ENCODE results near the gene RTL1.

RTL1 gene

DNA sequence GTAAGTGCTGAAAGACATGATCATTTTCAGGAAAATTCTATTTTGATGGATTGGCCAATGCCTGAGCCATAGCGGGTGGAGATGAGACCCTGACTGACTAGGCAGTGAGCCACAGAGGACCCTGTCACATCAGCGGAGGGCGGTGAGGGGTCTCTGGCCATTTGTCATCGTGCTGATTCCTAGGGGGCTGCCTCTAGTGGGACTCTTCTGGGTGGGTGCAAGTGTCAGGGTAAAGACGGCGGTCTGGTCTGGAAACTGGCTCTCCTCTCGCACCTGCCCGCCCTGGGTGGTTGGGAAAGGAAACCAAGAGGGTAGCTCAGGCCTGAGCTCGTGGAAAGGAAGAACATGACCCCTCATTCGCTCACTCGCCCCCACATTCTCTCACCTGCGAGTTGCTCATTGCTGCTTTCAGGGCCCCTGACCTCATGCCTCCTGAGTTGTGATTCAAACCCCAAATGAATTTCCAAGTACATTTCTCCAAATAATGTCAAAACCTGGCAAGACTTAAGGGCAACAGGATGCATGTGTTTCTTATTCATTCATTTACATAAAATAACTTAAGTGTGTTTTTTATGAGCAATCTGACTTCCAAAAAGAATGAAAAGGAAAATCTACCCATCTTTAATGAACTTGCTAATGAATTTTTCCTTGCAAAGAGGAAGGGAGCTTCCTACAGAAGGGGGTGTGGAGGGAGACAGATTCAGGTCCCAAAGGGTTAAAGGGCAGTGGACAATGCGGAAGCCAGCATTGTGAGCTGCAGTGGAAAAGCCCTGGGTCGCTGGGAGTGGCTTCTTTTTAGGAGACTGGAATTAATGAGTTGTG is 64.8 kb downstream of the RTL1 start:
- TF ChIP-seq POLR2A (IDR thresholded peaks at IDR 0.05; ENCODE audit: low read depth, low read length): no peak
- FAIRE-seq (no peak), DNase-seq (ENCODE audit: insufficient read length, low spot score) (no peak)

DNA sequence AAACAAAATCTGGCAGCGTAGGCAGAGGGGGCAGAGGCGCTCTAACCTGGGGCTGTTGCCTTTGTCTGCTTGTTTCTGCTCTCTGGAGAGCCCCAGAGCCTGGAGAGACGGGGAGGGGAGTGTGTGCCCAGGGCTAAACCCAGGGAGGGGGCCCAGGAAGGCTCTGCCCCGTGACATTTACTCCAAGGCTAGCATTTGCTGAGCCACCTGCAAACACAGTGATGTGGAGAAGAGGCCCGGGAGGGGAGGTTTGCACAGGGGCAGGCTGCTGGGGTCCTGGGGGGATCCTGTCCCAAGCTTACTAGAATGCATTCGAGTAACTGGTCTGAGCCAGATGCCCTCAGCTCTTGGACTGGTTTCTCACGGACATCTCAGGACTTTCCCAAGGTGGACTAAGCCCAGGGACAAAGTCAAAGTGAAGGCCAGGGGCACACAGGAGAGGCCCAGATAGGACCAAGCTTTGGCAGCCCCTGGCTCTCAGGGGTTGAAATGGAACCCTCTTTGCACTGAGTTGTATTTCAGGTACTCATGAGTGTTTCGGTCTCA is 65.6 kb downstream of the RTL1 start:
- TF ChIP-seq POLR2A (IDR thresholded peaks at IDR 0.05; ENCODE audit: low read depth, low read length): no peak
- DNase-seq (ENCODE audit: insufficient read length, low spot score) (no peak), FAIRE-seq (no peak)

DNA sequence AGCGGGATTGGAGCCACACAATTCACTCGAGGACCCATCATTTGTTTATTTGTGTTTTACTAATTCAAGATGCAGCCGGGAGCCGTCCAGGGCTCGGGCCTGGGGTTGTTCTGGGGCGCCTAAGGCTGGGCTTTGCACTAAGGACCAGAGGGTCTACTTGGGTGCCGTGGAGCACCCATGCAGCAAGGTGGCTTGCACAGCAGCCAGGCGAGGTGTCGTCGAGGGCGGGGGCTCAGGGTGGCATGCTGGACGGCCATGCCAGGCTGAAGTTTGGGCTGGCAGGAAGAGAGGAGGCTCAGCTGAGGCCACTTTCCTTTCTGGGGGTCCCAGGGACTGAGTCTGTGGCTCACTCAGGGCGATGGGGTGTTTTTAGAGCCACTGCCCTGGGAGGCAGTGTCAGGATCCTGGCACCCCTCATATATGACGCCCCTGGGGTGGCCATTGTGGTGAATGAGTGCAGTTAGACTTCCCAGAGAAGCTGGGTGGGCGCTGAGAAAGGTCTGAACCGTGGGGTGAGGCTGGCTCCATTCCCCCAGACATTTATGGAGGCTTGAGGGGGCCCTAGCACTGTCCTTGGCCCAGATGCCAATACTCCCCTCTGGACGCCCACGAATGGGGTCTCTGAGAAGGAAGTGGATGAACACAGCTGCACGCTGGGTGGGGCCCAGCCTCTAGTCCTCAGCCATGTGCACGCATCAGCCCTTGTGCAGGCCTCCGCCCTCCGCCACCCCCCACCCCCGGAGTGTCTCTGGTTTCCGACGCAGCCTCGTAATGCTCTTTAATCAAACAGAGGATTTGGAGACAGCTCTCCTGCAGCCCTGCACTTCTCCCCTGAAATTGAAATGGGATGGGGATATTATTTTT is 66.3 kb downstream of the RTL1 start:
- DNase-seq (ENCODE audit: insufficient read length, low spot score) (no peak), FAIRE-seq (no peak)
- no peak for TF ChIP-seq POLR2A (IDR thresholded peaks at IDR 0.05; ENCODE audit: low read depth, low read length)

DNA sequence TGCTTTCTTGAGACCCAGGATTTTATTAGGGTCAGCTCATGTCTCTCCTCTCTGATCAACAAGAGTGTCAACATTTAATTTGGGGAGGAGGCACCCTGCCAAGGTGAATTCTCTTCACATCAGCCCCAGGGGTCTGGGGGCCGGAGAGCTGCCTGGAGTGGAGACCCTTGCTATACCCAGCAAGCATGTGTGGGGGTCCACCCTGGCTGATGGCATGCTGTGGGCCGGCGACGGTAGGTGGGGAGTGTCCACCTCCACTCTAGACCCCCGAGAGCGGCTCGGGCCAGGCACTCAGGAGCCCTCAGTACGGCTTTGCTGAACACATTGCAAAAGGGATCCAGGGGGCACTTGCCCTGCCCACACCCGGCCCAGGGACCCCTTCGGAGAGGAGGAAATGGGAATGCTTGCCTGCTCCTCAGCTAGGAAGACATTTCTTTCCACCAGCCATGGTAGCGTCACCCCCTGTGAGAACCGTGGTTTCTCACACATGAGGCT is 67.2 kb downstream of the RTL1 start:
- no peak for DNase-seq (ENCODE audit: insufficient read length, low spot score)
- no peak for TF ChIP-seq POLR2A (IDR thresholded peaks at IDR 0.05; ENCODE audit: low read depth, low read length)
- no peak for FAIRE-seq

DNA sequence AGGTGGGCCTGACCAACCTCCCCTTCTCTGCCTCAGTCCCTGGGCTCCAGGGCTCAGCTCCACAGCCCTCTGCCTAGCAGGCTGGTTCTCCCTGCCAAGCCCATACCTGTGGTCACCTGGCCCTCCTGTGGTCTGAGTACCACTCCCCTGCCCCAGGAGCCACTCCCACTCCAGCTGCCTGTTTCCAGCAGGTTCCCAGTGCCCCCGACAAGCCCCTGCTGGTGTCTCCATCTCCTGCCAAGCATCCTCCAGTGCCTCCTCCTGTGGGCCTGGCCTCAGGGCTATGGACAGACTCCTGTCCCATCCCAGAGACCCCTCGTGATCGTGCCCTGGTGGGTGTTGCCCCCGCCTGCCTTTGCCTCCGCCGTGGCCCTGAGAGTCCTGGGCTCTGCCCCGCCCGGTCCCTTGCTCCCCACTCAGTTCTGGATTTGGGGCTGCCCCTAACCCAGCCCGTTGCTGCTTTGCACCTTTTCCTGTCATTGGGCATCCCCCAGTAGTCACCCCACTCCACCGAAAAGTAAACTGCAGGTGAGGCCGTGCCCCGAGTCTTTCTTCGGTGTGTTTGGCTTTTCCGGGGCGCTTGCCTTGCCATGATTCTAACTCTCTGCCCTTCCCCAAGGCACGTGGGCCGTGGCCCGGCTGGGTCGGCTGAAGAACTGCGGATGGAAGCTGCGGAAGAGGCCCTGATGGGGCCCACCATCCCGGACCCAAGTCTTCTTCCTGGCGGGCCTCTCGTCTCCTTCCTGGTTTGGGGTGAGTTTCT is 67.8 kb downstream of the RTL1 start:
- DNase-seq (ENCODE audit: insufficient read length, low spot score): no peak
- no peak for TF ChIP-seq POLR2A (IDR thresholded peaks at IDR 0.05; ENCODE audit: low read depth, low read length)
- FAIRE-seq: no peak

DNA sequence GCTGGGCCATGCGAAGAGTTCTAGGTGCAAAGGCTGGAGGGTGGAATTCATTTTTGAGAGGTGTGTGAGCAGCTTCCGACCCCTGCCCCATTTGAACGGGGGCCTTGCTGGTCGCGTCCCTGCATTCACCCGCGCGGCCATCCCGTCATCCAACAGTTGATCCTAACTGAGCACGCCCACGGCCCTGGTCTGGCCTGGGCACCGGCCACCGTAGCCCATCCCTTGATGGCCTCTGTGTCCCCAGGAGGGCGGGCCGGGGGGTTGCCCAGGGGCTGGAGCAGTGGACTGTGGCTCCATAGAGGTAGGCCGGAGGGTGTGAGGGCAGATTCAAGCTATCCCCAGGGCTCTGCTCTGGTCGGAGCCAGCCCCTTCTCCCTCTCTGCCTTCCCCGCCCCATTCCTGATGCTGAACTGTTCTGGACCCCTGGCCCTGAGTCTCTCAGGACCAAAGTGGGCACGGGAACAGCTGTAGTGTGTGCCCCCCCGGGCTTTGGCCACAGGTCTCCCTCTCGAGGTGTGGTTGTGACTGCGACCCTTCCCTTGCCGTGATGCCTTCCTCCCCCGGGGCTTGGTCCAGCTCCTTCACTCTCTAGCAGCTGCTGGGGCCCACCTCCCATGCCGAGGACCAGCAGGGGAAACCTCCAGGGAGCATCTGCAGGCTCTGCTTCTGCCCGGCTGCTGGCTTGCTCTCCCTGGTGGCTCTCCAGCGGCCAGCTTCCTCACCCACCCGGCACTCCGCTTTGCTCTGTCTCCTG is 68.6 kb downstream of the RTL1 start:
- no peak for TF ChIP-seq POLR2A (IDR thresholded peaks at IDR 0.05; ENCODE audit: low read depth, low read length)
- FAIRE-seq (no peak), DNase-seq (ENCODE audit: insufficient read length, low spot score) (no peak)

DNA sequence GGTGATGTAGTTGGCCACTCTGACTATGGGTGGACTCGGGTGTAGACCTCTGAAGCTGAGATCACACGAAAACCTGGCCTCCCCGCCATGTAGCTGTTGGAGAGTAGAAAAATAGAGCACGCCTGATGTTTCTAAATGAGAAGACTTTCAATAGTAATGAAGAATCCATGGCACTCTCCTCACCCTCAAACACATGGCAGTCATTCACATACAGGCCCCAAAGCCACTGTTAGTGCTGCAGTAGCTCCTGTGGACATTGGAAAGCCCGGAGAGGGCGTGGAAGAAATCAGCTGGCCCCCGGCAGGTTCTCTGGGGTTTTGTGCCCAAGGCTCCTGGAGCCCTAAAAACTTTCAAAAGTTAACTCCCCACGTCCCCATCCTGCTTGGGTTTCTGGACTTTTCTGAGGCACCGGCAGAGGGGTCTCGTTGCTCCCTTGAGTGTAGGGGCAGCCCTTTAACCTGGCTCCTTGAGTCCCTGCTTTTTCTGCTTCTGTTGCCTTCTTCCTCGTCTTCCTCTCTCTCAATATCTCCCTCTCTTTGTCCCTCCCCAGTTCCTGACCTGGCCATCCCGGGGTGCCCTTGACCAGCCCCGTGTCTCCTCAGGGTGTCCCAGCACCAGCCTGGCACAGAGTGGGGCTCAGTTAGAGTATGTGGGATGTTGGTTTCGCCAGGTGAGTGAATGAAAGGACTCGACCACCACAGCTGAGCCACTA is 69.3 kb downstream of the RTL1 start:
- no peak for FAIRE-seq
- TF ChIP-seq POLR2A (IDR thresholded peaks at IDR 0.05; ENCODE audit: low read depth, low read length): no peak
- DNase-seq (ENCODE audit: insufficient read length, low spot score): no peak

DNA sequence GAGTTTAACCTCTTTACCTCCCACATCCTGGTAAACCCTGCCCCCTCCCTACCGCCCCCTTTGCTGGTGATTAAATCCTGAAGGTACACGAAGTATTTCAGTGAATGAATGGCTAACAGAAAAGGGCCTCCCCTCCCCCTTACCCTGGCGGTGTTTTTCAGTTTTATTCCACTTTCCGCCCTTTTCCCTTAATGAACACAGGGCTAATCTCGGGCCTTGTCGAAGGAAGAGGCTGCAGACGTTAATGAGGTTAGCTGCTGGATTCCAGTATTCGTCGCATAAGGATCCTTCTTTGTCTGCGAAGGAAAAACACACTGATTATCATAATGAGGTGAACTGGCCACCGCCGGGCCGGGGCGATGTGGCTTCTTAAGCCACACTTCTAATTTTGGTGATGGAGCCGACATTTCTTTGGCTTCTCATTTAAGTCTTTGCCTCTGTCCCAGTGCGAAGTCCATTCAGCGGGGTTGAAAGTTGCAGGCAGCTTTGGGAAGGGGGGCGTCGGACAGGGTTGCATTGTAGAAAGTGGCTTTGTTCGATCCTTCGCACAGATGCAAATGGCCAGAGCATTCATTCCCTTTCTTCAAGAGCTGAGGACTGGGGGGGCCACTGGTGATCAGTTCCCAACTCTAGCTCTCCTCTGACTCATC is 71.1 kb downstream of the RTL1 start:
- DNase-seq (ENCODE audit: insufficient read length, low spot score): no peak
- TF ChIP-seq POLR2A (IDR thresholded peaks at IDR 0.05; ENCODE audit: low read depth, low read length): no peak
- no peak for FAIRE-seq

DNA sequence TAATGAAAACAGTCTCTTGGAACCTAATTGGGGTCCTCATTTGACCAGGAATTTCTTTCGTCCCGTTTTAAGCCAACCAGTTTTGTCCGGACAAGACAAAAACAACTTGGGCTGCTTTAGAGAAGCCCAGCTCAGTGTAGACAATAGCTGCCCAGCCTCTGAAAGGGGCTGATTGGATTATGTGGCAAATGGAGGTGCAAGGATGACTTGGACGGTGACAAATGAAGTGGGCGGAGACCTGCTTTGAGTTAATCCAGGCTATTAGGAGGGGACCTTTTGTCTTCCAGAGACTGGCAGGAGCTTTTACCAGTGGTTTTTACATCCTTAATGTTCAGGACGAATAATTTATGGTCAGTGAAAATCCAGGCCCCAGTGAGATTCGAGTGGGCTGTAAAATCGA is 72.8 kb downstream of the RTL1 start:
- DNase-seq (ENCODE audit: insufficient read length, low spot score): no peak
- no peak for FAIRE-seq
- TF ChIP-seq POLR2A (IDR thresholded peaks at IDR 0.05; ENCODE audit: low read depth, low read length): no peak

Measured in H54 (cell line).